DMS 273 treated with DMSO at 0.1 percent for 48 hours (cell line): ENCODE results near the gene KLHL22.

Experiments used
- DNase-seq: peaks from one replicate; lab custom pipeline; 2025; lab: John Stamatoyannopoulos, UW

KLHL22 gene

DNA sequence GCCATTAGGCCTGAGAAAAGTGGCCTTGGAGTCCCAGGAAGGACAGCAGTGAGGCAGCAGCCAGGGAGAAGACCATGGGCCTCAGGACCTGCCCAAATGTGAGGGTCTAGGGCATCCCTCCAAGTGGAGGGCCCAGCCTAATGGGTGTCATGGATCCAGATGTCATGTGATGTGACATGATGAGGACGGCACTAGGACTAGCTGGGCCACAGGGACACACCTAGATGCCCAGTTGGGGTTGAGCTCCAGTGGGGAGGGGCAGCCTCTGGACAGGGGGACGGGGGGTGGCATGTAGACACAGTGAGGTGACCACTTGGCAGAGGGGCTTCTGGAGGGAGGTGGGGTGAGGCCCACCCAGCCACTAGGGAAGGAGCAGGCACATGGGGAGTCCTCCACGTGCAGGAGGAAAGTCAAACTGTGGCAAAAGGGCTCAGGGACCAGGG lies 63.3 kb downstream of the KLHL22 start:
- no peak for DNase-seq

DNA sequence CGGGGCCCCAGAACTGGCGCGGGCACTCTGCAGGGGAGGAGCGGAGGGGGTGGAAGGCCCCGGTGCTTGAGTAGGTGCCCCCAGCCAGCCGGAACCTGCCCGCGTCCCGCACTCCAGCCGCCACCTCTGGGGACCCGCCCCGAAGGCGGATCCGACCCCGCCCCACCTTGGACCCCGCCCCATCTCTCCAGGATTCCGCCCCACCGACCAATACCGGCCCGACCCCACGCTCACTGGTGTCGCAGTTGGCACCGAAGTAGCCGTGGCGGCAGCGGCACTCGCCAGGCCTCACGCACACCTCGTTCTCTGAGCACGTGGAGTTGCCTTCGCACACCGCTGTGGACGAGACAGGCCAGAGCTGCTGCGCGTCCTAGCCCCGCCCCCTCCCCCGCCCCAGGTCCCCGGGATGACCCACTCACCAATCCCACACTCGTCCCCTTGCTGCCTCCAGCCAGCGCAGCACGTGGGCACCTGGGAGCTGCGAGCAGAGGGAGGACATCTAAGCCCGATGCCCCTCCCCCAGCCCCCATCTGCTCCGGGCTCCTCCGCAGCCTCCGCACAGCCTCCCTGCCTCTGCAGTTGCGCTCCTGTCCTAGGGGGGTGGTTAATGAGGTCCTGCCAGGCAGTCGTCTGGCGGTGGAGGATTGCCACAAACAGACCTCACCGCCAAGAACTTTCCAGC lies 63.9 kb downstream of the KLHL22 start:
- DNase-seq: no peak

DNA sequence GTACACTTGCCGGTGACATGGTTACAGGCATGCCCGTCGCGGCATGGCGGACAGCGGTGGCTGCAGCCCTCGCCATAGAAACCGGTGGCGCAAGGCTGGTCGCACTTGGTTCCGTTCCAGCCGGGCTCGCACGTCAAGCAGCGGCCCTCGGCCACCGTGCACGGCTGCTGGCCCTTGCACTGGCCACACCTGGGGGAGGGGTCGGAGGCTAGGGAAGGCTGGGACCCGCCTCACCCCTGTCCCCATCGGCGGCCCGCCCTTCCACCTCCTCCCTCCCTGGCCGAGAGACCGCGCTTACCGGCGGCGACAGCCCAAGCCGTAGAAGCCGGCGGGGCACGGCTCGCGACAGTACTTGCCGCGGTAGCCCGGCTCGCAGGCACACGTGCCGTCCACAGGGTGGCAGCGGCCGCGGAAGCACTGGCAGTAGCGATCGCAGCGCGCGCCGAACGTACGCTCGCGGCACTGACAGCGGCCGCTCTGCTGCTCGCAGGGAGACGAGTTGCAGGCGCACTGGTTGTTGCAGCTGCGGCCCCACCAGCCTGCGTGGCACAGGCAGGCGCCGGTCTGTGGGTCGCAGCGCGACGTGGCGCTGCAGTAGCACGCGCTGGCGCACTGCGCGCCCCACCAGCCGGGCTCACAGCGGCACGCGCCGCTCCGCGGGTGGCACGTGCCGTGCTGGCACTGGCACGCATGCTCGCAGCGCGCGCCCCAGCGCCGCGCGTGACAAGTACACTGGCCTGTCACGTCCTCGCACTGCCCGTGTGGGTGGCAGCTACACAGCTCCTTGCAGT lies 64.7 kb downstream of the KLHL22 start:
- no peak for DNase-seq

DNA sequence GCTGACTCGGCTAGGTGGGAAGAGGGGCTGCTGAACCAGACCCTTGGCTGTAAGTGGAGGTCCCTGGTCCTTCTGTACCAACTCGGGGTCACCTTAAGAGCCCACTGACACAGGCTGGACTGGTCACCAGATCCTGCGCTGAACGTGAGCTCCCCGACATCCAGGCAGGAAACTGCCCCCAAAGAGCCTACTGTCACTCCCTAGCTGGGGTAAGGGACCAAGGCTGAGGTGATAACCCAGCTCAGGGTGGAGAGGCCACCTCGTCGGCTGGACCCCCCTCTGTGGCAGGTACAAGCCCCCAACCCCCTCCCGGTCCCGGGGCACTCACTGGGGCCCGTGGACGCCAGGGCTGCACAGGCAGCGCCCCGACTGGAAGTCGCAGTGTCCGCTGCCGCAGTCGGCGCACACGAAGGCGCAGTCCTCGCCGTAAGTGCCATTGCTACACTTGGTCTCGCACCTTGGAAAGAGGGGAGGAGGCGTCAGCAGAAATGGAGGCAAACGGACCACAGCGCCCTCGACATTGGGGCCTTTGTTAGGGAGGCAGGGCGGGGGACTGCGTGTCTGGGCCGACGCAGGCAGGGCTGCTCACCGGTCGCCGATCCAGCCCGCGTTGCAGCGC lies 65.4 kb downstream of the KLHL22 start:
- no peak for DNase-seq

DNA sequence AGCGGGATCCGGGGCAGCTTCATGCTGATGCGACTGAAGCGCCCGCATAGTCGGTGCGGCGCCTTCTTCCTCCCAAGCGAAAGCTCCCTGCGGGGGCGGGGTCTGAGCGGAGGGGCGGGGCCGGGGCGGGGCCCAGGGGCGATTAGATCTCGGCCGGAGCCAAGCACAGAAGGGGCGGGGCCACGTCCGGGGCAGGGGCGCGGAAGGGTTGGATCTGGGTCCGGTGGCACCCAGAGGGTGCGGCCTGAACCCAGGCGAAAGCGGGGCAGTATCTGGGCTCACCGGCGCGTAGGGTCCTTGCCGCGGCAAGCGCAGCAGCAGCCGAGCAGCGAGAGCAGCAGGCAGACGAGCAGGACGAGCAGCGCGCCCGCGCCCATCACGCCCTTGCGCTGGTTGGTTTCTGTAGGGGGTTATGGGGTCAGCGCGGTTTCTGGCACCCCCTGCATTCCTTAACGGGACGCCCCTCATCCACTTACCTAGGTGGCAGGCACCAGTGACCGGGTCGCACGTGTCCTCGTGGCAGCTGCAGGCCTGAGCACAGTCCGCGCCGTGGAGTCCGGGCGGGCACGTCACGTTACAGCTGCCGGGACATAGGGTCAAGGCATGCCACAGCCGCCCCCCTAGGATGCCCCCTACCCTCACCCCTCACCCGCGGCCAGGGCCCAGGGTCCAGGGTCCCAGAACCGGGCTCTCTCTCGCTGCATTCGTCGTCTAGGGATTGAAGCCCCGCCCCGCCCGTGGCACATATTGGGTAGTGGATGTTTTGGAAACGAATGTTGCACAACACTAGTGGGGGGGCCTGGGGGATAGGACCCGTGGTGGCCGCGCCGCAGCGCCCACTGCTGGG lies 66.1 kb downstream of the KLHL22 start:
- DNase-seq: no peak

DNA sequence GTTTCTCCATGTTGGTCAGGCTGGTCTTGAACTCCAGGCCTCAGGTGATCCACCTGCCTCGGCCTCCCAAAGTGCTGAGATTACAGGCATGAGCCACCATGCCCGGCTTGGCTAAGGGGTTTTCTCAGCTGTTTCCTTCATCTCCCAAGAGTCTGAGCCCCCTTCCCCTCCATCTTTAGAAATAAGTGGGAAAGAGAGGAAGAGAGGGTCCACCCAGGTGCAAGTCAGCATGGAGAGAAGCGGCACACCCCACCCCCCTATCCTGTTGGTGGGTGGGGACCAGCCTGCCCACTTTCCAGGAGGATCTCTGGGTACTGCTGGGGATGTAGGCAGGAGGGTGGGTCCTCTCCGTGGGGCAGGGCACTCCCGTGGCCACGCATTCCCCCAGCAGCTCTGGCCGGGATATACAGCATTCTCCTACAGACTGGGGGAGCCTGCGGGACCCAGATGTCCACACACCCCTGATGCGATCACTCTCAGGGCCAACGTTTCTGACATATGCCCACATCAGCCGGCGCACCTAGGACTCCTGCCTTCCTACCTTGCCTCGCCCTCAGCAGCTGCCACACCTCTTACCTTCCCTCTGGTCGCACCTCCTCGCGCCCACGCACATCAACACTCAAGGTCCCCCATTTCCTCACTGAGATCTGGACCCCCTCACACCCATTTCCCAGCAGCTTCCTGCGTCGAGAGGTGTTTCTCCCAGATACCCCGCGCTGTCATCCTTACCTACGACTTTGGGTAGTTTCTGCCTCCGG lies 66.9 kb downstream of the KLHL22 start:
- DNase-seq: no peak

DNA sequence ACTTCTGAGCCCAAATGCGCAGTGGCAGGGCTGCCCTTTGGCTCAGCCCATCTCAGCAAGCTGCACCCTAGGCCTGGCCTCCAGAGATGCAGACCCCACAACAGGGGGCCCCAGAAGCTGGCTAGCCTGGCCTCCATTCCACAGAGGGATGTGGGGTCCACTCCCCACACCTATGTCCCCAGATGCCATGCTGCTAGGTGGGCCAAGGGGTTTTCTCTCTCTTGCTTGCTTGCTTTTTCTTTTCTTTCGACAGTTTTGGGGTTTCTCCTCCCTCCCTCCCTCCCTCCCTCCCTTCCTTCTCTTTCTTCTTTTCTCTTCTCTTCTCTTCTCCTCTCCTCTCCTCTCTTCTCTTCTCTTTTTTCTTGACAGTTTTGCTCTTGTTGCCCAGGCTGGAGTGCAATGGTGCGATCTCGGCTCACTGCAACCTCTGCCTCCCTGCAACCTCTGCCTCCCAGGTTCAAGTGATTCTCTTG lies 67.6 kb downstream of the KLHL22 start:
- no peak for DNase-seq

DNA sequence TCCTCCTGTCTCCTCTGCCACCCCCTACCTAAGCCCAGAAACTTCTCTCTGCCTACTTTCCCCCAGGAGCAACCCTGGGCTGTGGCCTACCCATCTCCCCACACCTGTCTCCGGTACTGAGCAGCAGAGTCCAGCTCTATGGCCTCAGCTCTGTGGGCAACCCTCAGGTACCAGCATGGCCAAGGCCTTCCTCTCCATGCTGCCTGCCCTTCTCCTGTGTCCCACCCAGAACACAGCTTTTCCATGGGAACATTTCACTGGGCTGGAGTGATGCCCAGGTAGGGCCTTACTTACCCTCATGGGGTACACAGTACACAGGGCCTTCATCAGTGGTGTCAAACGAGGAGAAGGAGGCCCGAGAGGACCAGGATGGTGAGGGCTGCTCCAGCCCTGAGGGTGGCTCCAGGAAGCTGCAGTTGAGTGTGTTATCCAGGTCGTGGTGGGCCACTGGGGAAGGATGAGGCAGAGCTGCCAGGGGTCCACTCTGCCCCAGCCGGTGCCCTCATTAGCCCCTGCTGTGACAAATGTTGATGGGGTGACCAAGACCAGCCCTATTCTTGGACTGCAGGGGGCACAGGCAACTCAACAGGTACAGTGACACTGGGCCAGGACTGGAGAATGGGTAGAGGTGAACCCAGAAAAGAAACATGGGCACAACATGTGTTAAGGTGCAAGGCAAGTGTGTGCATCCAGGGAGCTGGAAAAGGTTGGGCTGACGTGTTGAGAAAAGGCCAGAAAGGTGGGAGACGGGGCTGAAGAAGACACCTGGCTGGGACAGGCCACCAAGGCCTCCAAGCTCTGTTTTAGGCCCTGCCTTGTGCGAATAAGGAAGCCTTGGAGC lies 68.3 kb downstream of the KLHL22 start:
- DNase-seq: no peak

DNA sequence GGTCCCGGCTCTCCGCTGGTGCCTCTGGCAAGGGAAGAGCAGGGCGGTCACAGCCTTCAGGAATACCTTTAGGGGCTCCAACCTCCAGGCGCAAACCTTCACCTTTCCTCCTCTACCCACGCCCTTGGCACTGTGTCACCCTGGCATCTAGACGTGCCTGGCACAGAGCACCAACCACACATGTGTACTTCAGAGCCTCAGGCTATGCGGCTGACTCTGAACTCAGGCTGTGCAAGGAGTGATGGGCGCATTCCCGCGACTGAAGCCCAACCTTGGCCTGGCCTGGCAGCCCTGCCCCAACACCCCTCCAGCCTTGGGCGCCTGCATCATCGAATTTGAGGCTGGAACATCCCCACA lies 69.4 kb downstream of the KLHL22 start:
- DNase-seq: no peak

DNA sequence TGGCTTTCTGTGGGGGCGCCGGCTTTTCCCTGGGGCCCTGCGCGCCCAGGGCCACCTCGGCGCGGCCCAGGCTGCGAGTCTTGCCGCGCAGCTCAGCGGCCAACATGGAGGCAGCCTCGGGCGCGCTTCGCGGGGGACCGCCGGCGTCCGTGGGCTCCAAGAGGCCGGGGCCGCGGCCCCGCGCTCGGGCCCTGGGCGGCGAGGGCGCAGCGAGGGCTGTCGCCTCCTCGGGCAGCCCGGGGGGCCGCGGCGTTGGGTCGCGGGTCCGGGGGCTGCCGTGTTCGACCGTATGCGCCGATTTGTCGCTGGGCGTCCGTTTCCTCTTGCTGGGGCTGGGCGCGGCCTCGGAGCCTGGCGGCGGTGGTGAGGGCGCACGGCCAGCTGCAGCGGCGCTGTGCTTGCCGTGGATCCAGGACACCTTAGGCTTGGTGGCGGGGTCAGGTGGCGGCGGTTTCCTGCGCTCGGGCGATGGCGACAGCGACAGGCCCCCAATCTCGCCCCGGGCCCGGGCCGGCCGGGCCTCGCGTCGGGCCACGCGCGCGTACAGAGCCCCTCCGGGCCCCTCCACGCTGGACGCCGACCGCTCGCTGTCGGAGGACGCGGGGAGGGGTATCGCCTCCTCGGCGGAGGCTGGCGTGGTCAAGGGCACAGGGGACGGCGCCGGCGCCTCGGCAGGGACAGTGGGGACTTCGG lies 69.9 kb downstream of the KLHL22 start:
- DNase-seq: no peak

DNA sequence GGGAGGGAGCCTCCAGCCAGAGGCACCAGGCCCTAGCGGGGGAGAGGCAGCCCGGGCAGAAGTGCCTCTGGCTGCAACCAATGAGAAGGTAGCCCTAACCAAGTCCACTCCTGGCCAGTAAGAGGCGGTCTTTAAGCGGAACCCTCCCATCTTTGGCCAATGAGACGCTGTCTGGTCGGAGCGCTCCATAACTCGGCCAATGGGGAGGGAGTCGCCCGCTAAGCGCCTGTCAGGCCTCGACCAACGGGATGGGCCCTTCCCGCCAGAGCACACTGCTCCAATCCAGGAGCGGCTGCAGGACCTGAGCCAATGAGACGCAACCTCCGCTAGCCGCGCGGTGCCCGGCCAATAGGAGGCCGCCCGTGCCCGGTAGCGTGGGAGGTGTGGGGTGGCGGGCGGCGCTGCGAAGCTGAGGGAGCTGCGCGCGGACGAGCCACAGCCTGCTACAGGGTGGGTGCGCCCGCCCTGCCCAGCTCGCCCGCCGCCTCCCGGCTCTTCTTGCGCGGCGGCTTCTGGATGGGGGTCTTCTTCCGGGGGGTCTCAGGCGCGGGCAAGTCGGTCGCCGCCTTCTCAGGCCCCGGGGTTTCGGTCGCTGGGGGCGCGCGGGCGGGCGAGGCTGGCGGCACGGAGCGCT lies 70.5 kb downstream of the KLHL22 start:
- no peak for DNase-seq

DNA sequence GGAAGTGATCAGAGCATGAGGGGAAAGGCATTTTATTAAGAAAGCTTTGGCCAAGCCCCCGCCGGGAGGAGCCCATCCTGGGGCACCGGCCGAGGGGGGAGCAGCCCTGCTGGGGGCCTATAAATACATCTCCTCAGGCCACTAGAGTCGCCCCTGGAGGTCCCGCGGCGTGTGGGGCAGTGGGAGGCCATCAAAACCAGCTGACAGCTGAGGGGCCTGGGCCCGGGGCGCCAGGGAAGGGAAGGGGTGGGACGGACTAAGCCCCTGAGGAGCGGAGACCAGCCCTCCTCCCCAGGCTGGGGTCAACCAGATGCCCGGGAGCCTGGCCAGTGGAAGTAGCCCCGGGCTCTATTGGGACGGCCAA lies 71.0 kb downstream of the KLHL22 start:
- no peak for DNase-seq

DNA sequence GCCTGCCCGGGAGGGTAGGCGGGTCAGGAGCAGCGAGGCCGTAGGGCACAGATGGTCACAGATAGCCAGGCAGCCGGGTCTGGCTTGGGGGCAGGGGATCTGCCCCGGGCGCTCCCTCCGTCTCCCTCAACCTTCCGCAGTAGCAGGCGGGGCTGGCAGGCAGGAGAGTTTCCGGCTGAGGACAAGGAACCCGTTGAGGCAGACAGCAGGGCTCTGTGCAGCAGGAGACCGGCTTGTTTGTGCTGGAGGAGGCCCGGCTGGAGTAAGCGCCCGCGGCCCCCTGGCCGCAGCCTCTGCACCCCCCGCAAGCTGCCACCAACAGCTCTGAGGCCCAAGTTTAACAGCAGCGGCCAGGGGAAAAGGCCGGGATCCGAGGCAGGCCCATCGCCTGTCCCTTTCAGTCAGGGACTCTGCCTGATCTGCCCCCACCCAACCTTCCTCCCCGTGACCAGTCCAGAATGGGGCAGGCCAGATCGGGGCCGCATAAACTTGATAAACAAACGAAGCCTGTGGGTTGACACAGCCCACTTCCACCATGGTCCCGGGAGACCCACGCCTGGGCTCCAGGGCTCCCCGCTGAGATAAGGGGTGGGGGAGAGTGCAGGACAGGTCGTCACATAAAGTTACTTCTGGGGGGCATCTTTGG lies 71.6 kb downstream of the KLHL22 start:
- DNase-seq: no peak

DNA sequence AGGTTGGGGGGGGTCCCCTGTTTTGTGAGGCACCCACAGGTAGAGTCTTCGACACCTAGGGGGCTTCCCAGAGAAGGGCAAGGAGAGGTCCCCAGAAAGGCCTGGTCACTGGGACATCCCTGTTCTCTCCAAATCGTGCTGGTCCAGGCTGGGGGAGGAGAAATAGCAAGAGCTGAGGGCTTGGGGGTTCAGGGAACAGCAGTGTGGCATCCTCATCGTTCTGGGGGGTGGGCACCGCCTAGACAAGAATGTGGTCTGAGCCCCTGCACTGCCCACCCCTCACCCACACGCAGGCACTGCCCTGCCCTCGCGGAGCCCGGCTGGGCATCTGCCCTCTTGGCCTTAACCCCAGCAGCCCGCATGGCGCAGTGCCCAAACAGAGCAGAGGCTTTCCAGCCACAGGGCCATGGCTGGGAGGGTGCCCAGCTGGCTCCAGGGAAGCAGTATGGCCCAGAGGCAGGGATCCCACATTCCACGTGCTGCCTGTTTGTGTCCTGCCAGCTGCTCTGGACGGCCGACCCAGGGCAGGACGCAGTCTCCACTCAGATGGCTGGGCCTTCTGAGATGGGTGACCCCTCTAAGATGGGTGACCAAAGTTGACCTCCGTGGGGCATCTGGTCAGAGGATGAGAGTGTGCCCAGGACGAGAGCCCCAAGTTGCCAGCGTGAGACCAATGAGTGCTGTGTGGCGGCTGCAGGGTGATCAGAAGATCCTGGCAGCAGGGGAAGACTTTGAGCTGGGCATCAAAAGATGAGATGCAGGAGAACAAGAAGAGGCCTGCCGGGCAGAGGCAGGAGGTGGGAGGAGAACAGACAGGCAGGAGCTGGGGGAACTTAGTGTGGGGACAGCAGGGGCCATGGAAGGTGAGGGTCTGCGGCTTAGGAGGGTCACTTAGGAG lies 72.3 kb downstream of the KLHL22 start:
- DNase-seq: no peak

DNA sequence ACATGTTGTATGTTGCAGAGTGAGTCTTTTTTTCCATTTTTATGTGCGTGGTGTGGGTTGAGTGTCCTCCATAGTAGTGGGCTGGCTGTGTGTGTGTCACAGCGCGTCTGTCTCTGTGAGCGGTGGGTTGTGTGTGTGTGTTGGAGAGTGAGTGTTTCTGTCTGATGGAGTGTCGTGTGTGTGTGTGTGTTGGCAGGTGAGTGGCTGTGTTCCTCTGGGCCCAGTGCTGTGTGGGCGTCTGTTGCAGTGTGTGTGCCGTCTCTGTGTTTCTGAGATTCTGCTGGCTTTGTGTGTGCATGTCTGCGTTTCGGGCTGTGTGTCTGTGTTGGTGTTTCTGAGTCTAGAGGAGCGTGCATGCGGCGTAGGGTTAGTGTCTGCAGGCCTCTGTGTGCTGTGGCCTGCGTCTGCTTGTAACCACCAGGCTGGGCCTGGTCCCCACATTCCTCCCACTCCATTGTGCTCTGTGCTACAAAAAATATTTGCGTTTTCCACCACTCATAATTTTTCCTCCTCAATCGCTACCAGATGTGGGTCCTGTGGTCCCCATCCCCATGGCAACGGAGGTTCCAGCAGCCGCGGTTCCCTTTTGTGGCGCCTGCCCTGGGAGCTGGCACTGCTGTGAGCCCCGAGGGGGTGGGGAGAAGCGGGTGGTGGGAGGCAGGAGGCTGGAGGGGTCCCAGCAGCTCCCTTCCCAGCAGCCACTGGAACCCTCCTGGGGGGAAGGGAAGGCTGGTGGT lies 73.2 kb downstream of the KLHL22 start:
- DNase-seq: no peak

DNA sequence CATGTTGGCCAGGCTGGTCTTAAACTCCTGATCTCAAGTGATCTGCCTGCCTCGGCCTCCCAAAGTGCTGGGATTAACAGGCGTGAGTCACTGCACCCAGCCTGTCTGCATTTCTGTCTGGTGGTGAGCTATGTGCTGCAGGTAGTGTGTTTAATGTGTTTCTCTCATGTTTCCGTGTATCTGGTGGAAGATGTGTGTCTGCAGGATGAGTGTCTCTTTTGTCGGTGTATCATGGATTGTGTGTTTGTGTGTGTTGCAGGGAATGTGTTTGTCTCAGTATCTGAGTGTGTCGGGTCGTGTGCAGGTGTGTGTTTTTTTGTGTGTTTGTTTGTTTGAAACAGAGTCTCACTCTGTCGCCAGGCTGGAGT lies 74.1 kb downstream of the KLHL22 start:
- no peak for DNase-seq

DNA sequence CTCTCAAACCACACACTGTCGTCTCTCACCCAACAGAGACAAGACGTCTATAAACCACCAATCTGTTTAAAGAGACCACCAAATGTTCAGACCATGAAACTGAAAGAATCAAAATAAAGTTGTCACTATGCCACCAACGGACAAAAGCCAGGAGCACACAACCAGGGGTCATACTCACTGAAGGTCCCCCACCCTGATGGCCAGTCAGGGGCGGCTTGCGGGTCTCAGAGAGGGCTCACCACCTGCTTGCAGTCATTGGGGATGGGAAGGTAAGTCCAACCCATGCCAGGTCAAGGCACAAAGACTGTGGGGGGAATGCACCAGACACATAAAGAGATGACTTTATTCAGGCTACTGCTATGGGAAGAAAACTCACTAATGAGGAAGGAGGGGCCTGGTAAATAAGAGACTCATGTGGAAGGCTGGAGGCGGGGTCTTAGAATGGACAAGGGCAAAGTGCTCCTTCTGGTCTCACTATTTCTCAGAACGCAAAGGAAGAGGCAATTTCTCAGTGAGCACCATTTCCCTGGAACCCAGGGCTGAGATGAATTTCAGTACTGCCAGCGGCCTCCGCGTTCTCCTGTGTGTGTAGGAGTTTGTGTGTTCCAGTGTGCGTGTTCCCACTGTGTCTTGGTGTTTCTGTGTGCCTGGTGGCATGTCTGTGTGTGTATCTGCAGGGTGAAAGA lies 75.3 kb downstream of the KLHL22 start:
- no peak for DNase-seq
